DLD1 (cell line): ENCODE results near the gene MYL6B.

Source experiments
- in situ Hi-C: cut with HindIII; loops from 2 replicates; pipeline ENCODE4 v1.10.0; 2017; ENCODE audit warnings: low sequenced_read_pairs

The MYL6B gene

DNA sequence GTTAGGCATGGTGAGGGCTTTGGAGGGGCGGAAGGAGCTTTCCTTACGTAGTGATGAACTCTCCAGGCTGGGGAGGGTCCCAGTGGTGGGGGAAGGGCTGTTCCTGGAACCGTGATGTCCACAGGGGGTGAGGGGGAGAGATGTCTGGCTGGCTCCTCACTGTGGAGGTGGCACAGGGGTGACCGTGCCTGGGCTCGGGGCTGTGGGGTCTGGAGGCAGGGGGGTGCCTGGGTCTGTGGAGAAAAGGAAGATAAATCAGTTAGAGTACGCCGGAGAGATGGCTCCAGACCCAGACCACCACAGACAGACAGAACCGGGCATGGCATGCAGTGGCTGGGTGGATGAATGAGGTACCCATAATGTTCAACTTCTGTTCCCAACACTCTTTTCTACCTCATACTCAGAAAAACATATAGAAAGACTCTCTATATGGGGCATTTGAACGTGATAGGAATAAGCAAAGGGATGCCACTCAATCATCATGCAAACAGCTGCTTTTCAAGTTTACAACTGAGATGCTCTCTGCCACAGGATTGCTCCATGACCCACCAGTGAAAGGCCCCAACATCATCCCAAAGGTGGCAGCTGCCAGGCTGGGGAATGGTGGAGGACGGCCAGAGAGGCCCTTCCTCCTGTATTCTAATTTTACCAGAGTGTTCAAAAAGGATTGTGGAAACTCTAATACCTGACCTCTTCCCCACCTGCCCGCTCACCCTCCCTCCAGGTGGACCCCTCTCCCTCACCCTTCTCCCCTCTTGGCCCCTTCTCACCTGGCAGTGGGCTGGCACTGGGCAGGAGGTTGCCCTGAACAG is 11.4 kb downstream of the MYL6B start:
- in situ Hi-C loops, result no loop called here

DNA sequence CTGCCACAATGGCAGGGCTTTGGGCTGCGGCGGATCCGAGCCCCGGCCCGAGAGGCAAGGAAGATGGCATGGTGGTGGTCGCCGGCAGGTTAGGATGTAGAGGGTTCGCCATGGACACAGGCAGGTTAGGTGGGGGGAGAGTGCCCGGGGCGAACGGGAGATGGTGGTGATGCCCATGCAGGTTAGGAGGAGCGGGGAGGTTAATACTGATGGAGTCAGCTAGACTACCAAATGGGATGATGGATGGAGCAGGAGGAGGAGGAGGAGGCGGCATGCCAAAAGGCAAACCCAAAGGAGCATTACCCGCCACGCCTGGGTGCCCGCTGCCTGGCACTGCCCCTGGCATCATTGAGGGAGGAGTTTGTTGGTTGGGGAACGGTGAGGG is 11.9 kb downstream of the MYL6B start:
- in situ Hi-C loops, result no loop called here

DNA sequence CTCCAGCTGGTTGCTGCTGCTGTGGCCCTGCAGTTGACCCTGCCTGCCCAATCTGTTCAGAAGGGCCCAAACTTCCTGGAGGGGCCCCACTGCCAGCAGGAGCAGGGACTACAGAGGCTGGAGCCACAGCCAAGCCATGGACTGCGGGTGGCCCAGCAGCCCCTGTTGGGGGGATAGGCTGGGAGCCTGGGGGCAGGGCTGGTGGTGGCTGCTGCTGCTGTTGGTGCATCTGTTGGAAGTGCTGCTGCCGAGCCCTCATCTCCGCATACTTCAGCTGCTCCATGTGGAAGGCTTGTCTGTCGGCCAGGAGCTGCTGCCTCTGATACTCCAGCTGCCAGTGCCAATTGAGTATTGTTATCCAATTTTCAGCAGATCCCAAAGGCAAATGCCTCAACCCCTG is 13.0 kb downstream of the MYL6B start:
- in situ Hi-C loops, result no loop called here

DNA sequence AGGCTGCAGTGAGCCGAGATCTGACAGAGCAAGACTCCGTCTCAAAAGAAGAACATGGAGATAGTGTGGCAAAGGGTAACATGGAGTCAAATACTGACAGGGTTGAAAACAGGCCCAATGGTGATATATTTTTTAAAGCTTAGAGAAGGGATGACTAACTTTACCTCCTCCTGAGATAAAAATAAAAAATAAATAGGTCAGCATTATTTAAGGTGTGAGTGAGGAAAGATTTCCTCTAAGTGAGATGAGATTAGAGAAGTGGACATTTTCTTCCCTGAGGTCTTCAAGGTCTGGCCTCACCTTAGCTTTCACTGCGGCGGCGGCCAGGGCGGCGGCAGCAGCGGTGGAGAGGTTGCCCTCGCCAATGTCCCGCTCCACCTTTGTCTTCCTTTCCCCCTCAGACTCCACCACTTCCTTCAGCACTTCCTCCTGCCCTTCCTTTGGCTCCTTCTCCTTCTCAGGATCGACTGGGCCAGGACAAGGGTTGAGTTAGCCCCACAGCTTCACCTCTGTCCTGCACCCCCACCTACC is 16.9 kb downstream of the MYL6B start:
- in situ Hi-C loops, result no loop called here

DNA sequence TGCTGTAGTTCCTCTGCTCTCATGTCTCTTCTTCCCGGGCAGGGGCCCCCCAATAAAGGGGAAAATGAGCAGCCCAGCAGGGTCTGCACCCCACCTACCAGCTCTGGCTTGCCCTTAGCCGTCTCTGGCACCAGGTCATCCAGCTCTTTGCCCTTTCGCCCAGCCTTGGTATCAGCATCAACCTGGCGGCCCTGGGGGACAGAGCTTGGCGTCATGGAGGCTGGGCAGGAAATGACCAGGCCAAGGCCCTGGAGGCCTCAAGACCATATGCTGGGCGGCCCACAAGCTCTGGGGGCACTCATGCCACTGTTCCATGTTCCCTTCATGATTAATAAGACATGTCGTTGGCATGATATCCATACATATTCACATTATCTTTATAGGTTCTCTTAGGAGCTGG is 20.5 kb downstream of the MYL6B start:
- in situ Hi-C loops, result no loop called here

DNA sequence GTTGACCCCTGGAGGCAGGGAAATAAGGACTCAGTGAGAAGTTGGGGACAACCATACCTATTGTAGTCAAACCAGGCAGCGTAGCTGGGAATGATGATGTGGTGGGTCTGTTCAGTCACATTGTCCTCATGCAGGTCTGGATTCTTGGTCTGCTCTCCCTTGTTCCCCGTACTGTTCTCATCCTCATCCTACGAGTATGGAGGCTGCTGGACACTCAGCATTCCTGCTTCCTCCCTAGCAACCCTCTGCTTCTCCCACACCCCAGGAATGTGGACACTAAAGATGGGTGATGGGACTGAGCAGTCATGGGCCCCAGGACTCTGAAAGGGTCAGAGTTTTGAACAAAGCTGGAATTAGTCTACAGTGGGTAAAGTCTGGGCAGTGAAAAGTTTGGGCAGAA is 26.0 kb downstream of the MYL6B start:
- in situ Hi-C loops, result loop anchor here (25.0 kb wide), 1 partner anchor 284 kb away; the partner anchor contains the start of genes MIP and SPRYD4

DNA sequence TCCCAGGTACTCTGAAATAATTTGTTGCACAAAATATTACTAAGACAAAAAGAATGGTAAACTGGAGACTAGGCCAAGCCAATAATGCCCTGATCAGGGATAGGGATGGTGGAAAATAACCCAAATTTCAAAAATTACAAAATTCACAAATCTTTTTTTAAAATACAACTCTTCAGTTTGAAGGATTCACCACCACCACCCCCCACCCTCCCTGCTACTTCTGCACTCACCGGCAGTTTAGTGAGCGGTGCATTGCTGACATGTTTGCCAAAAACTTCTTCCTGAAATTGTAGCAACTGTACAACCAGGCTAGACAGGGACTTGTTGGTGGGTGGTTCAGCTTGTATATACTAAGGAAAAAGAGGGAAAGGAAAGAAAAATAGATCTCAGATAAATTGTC is 34.6 kb downstream of the MYL6B start:
- in situ Hi-C loops, result loop anchor here (25.0 kb wide), 1 partner anchor 275 kb away; the partner anchor contains the start of genes MIP and SPRYD4

DNA sequence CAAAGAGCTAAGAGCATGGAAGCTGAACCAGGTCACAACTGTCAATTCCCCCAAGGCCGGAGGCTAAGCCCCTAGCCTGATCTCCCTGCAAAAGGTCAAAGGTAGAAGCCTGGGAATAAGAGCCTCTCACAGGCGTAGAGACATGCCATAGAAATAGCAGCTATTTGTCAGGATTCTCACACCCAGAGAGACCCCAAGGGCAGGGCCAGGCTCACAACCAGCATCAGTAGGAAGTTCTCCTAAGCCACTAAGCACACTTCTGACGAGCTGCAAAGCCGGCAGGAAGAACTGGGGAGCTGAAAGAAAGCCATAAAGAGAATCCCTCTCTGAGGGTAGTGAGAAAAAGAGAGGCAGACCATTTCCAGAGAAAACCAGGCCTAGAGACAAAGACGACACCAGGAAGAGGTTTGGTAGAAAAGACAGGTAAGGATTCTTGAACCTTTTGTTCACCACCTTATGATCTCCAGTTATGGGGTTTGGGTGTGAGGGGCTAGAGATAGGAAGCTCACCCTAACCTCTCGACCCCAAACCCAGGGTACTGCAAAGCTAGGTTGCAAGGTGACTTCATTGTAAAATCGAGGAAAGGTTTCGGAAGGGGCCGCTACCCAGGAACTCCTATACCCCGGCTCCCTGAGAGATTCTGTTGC is 35.9 kb downstream of the MYL6B start:
- in situ Hi-C loops, result loop anchor here (25.0 kb wide), 1 partner anchor 274 kb away; the partner anchor contains the start of genes MIP and SPRYD4

DNA sequence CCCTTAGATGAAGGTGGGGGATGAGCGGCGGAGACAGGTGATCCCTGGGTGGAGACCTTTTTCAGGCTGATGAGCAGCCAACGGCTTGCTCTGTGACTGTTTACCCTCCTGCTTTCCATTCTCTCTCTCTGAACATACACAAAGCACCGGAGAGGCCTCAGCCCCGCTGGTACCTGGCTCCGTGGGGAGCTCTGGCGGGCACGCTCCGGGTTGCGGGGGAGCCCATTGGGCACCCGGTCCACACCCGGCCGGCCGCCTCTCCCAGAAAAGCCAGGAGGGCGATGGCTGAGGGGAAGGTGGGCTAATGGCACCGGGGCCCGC is 36.4 kb downstream of the MYL6B start:
- in situ Hi-C loops, result loop anchor here (25.0 kb wide), 1 partner anchor 274 kb away; the partner anchor contains the start of genes MIP and SPRYD4

DNA sequence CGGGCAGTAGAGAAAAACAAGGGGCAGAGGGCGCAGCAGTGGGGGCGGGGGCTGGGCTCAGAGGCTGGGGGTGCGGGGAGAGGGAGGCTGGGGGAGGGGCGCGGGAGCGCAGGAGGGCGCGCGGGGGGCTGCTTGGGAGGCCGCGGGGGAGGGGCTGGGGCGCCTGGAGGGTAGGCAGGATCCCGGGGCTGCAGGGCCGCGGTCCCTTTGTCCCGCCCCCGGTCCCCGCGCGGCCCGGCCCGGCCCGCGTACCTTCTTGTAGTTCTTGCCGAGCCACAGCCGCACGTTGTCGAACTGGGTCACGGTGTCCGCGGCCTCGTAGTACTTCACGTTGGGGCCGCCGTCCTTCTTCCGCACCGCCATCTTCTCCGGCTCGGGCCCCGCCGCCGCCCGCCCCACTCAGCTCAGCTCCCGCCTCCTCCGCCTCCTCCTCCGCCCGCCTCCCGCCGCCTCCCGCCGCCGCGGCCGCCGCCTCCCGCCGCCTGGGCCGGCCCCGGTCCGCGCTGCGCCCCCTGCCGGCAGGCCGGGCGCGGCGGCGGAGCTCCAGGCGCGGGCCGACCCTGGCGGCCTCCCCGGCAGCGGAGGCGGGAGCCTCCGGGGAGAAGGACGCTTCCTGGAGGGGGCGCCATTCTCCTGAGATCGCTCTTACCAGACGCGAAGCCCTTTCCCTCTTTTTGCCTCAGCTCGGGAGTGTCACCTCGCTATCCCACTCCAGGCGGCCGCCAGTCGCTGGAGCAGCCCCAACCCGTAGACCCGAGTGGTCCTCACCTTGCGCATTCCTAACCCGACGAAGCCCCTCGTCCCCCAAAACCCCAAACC is 36.9 kb downstream of the MYL6B start, which contains the start of gene SMARCC2:
SMARCC2 (minus strand) TSS at position 385 of the 819 bp plus-strand sequence; CDS start at position 363, 22 bp downstream.
- in situ Hi-C loops, result loop anchor here (25.0 kb wide), 1 partner anchor 273 kb away; the partner anchor contains the start of genes MIP and SPRYD4

DNA sequence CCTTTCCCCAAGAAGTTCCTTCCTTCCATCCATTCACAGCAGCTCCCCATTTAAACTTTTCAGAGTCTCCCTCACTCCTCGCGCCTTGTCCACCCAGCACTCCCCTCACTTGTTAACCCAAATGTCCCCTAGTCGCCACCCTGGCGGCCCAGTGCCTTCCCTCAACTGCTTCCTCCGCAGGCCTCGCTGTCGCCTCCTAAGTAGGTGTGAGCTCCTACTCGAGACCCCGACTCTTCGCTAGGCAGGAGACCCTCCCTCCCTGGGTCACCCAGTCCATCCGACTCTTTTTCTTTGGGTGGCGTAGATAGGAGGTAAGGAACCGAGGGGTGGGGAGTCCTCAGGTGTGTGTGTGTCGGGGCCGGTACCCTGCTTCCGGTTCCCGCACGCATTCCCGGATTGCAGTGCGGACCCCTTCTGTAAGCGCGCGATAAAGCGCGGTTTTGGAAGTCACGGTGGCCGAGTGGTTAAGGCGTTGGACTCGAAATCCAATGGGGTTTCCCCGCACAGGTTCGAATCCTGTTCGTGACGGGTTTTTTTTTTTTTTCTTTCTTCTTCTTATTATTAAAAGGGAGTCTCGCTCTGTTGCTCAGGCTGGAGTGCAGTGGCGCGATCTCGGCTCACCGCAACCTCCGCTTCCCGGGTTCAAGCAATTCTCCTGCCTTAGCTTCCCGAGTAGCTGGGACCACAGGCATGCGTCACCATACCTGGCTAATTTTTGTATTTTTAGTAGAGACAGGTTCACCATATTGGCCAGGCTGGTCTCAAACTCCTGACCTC is 37.7 kb downstream of the MYL6B start:
- in situ Hi-C loops, result loop anchor here (5.0 to 25.0 kb wide), 2 partner anchors 73 to 272 kb away; partner anchors contain the start of genes MIP, RPL41, SPRYD4 and ZC3H10

DNA sequence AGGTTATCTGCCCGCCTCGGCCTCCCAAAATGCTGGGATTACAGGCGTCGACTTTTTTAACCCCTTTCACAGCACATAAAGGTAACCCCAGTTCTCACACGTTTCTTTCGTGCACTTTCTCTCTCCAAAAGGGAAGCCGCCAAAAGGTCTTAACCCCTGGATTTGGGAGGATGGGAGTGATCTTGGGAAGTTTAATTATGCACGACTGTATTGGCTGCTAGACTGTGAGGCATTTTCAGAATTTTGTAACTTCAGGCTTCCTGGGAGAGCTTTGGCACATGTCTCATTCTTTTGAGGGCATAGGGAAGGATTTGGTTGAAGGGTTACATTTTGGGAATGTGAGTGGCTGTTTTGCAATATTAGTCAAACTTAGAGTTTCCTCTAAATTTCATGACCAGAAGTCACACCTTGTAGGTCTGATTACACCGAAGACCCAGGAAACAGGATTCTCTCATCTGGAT is 38.3 kb downstream of the MYL6B start:
- in situ Hi-C loops, result loop anchor here (5.0 to 25.0 kb wide), 2 partner anchors 73 to 272 kb away; partner anchors contain the start of genes MIP, RPL41, SPRYD4 and ZC3H10

DNA sequence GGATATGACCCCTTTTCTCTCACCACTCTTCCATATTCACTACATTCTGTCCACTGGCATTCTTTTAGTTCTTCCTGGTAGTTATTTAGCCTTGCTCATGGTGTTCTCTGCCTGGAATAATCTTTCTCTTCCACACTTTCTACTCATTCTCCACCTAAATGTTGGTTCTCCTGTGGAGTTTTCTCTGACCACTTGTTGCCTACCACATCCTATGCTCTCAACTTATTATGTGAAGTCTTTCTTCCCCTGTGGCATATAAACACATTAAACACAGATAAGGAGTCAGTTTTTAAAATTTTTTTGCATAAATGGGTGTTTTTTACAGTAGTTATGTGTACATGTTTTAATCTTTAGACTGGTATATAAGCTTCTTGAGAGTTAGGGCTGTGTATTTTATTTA is 40.2 kb downstream of the MYL6B start:
- in situ Hi-C loops, result loop anchor here (5.0 to 25.0 kb wide), 2 partner anchors 75 to 270 kb away; partner anchors contain the start of genes MIP, RPL41, SPRYD4 and ZC3H10

DNA sequence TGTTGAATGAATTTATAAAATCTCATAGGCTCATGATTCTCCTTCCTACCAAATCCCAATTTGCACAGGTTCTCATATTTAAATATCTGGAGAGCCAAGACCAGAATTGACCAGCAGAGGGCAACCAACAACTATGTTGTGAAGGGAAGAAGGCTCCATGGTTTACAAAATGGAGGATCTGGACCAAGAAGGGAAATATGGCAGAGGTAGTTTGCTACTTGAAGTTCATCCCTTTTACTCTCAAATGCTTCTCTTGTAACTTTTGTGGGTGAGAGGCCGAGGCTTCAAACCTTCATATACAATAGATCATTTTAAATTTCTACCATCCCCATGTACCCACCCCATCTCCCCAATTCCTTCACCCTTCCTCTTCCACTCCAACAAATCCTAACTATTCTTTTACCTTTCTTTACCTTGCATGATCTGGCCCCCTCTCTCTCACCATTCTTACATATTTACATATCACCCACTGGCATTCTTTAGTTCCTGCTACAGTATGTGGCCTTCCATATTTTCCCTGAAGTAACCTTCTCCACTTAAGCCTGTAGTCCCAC is 40.7 kb downstream of the MYL6B start:
- in situ Hi-C loops, result loop anchor here (5.0 to 25.0 kb wide), 2 partner anchors 76 to 269 kb away; partner anchors contain the start of genes MIP, RPL41, SPRYD4 and ZC3H10

DNA sequence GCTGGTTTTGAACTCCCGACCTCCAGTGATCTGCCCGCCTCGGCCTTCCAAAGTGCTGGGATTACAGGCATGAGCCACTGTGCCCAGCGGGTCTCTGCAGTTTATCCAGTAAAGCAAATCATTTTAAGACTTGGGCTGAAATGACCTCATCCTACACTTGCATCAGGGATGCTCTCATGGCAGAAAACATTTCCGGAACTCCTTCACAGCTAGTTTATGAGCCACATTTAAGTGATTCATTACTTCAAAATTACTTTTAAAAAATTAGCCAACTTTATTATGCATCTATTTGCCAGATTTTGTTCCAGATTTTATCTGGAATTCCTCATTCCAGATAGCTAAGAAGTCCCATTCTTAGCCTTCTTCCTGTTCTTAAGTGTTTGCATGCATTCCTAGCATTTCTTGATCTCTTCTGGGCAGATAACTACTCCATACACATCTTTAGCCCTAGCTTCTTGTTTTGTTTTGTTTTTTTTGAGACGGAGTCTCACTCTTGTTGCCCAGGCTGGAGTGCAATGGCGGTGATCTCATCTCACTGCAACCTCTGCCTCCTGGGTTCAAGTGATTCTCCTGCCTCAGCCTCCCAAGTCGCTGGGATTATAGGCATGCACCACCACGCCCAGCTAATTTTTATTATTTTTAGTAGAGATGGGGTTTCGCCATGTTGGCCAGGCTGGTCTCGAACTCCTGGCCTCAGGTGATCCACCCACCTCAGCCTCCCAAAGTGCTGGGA is 44.6 kb downstream of the MYL6B start:
- in situ Hi-C loops, result loop anchor here (25.0 kb wide), 1 partner anchor 265 kb away; the partner anchor contains the start of genes MIP and SPRYD4

DNA sequence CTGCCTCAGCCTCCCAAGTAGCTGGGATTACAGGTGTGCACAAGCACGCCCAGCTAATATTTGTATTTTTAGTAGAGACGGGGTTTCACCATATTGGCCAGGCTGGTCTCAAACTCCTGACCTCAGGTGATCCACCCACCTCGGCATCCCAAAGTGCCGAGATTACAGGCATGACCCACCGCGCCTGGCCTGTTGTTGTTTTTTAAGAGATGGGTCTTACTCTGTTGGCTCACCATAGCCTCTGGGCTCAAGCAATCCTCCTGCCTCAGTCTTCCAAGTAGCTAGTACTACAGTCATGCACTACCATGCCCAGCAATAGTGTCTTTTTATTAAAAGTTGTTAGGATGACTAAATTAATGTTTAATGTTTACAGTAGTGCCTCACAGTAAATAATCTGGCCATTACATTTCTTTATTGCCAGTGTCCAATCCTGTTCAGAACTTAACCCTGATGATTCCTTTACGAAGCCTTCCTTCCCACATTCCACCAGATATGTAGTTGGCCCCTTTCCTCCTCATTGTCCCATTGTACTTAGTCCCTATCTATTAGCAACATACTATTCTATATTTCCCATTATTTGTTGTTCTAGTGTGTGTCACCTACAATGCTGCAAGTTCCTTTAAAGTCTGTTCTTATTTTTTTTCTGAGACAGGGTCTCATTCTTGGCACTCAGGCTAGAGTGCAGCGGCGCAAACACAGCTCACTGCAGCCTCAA is 45.7 kb downstream of the MYL6B start:
- in situ Hi-C loops, result loop anchor here (25.0 kb wide), 1 partner anchor 264 kb away; the partner anchor contains the start of genes MIP and SPRYD4

DNA sequence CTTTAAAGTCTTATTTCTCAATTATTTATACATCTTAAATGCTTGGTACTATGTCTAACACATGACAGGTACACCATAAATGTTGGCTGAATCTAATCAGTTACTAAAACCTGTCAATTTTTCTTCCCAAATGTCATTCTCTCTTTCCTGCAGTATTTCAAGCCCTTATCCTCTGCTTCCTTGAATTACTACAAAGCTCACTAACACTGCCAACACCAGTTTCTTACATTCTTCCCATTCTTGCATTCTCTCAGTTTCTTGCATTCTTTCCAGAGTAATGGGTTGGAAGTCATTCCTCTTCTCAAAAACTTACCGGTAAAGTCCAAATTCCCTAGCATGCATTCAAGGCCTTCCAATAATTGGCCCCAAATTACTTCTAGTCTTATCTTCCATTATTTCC is 46.4 kb downstream of the MYL6B start:
- in situ Hi-C loops, result loop anchor here (25.0 kb wide), 1 partner anchor 263 kb away; the partner anchor contains the start of genes MIP and SPRYD4

DNA sequence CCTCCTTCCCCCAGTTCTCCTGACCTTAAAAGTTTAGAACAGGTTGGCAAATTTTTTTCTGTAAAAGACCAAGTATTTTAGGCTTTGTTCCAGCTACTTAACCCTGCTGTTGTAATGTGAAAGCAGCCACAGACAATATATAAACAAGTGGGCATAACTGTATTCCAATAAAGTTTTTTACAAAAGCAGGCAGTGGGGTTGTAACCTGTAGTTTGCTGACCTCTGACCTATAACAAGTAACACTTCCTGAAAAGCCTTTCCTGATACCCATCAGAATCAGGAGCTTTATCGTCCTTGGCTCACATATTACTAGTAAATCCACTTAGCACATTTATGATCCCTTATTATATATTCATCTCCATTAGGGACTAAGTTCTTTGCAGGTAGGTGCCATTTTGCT is 50.0 kb downstream of the MYL6B start:
- in situ Hi-C loops, result no loop called here
